Muscle layer of colon (tissue), 2 donors: Measurements from ENCODE around the gene GFI1.

Experiments
- H3K27ac ChIP-seq: one replicate; pipeline ENCODE4 v1.7.0; 2013; ENCODE audit warnings: low read depth, mild to moderate bottlenecking, low read length, moderate library complexity
- H3K27me3 ChIP-seq, 2 donors: one replicate each; pipeline ENCODE4 v1.7.0; 2013; ENCODE audit warnings: low read length in 2 of 2, mild to moderate bottlenecking in 2 of 2; ENCODE audit not compliant: insufficient read depth in 2 of 2, control insufficient read depth in 1 of 2
- H3K36me3 ChIP-seq: one replicate; pipeline ENCODE4 v1.7.0; 2013; ENCODE audit warnings: mild to moderate bottlenecking, low read length; ENCODE audit not compliant: insufficient read depth
- H3K4me1 ChIP-seq: one replicate; pipeline ENCODE4 v1.7.0; 2013; ENCODE audit warnings: mild to moderate bottlenecking, low read length; ENCODE audit not compliant: insufficient read depth
- H3K4me3 ChIP-seq, 2 donors: one replicate each; pipeline ENCODE4 v1.7.0; 2013; ENCODE audit warnings: low read length in 2 of 2, low read depth in 1 of 2, mild to moderate bottlenecking in 1 of 2, moderate library complexity in 1 of 2
- H3K9ac ChIP-seq: one replicate; pipeline ENCODE4 v1.7.0; 2013; ENCODE audit warnings: low read length
- H3K9me3 ChIP-seq: one replicate; pipeline ENCODE4 v1.7.0; 2013; ENCODE audit warnings: mild to moderate bottlenecking, low read length
- donor health status: abdominal sarcoma.
- donor health status: Adenocarcinoma of cecum.

The GFI1 gene

GRCh38 chr1:92425617-92426016 lies 61.1 kb downstream of the GFI1 start:
- H3K27me3 ChIP-seq = no peaks in the 10 kb centered on the region
- H3K36me3 ChIP-seq = no peaks in the 10 kb centered on the region
- H3K9me3 ChIP-seq = no peaks in the 10 kb centered on the region
- H3K4me3 ChIP-seq = no peak overlapping the region
- no peak overlapping the region for H3K9ac ChIP-seq
- no peak overlapping the region for H3K27ac ChIP-seq
- H3K4me1 ChIP-seq = no peaks in the 10 kb centered on the region
